ENCODE data around the gene ECSCR.
A peak's percentile ranks its signal among the peaks of the same experiment; 100 is the strongest.

Gene ECSCR

DNA sequence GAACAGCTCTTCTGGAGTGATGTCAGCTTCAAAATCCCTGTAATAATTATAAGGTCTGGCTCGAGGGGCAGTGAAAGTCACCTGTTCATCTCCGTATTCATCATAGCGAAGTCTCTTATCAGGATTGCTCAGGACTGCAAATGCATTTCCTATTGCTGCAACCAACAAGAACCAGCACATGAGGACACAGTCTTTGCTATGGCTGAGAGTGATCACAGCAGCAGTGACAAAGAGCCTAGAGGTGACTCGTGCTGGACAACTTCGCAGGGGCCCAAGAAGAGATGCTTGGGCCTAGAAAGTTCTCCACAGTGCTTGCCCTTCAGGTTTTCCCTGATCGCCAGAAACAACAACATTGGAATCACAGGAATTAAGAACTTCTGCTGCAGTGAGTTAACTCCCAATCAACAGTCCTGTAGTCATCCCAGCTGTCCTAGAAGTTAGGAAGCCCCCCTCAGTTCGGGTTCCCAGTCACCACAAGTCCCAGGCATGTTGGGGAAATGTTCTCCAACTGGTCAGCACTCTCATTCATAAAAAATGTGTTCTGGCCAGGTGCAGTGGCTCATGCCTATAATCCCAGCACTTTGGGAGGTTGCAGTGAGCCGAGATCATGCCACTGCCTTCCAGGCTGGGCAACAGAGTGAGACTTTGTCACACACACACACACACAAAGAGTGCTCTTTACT, 36.2 kb downstream of the ECSCR start:
- Histone ChIP-seq H3K4me3 (ENCODE audit: low read depth, low read length) (no peak overlapping the region), H3K9me3 (ENCODE audit: severe bottlenecking) (no peaks in the 10 kb centered on the region), H3K27me3 (ENCODE audit: insufficient read depth, low read depth, severe bottlenecking) (no peaks in the 10 kb centered on the region), H3K36me3 (peaks cover 14% of the 10 kb centered on the region), H3K27ac (no peak overlapping the region)
- TF ChIP-seq, protein P1, sequence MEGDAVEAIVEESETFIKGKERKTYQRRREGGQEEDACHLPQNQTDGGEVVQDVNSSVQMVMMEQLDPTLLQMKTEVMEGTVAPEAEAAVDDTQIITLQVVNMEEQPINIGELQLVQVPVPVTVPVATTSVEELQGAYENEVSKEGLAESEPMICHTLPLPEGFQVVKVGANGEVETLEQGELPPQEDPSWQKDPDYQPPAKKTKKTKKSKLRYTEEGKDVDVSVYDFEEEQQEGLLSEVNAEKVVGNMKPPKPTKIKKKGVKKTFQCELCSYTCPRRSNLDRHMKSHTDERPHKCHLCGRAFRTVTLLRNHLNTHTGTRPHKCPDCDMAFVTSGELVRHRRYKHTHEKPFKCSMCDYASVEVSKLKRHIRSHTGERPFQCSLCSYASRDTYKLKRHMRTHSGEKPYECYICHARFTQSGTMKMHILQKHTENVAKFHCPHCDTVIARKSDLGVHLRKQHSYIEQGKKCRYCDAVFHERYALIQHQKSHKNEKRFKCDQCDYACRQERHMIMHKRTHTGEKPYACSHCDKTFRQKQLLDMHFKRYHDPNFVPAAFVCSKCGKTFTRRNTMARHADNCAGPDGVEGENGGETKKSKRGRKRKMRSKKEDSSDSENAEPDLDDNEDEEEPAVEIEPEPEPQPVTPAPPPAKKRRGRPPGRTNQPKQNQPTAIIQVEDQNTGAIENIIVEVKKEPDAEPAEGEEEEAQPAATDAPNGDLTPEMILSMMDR (IDR thresholded peaks at IDR 0.05; ENCODE audit: low read depth, low read length), result no peak
- DNase-seq, result no peak

DNA sequence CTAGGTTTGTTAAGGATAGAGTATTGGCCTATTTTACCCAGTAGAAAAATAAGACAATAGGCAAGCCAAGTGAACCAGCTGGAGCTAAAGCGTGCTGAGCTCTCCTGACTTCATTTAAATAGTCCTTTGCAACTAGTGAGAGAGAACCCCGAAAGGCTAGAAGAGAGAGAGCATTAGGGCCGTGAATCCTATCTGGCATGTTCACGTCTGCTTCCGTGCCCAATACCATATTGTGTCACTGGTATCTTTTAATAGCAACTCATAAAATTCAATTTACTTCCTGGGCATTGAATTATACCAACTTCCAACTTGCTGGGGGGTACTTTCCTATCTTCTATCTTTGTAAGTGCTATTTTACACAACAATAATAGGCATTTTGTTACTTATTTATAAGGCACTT, 37.0 kb downstream of the ECSCR start:
- peaks cover 14% of the 10 kb centered on the region for H3K36me3 ChIP-seq
- no peak overlapping the region for H3K4me3 ChIP-seq (ENCODE audit: low read depth, low read length)
- TF ChIP-seq, protein P1 (IDR thresholded peaks at IDR 0.05; ENCODE audit: low read depth, low read length), result no peak
- H3K9me3 ChIP-seq (ENCODE audit: severe bottlenecking), result no peaks in the 10 kb centered on the region
- no peak overlapping the region for H3K27ac ChIP-seq
- no peaks in the 10 kb centered on the region for H3K27me3 ChIP-seq (ENCODE audit: insufficient read depth, low read depth, severe bottlenecking)
- DNase-seq, result no peak

- DNase-seq, result peak; percentile 51
- H3K27me3 ChIP-seq (ENCODE audit: insufficient read depth, low read depth, severe bottlenecking), result no peaks in the 10 kb centered on the region
- peaks cover 28% of the 10 kb centered on the region for H3K36me3 ChIP-seq
- TF ChIP-seq, protein P1 (IDR thresholded peaks at IDR 0.05; ENCODE audit: low read depth, low read length), result peak; percentile 70
- no peak overlapping the region for H3K4me3 ChIP-seq (ENCODE audit: low read depth, low read length)
- no peaks in the 10 kb centered on the region for H3K9me3 ChIP-seq (ENCODE audit: severe bottlenecking)
- no peak overlapping the region; the same call in 1 of the 2 replicates for H3K27ac ChIP-seq
These were observed 40.1 kb downstream of the ECSCR start for GRCh38 chr5:139422307-139422893.

- no peak for DNase-seq
- Histone ChIP-seq H3K27ac (no peak overlapping the region), H3K27me3 (ENCODE audit: insufficient read depth, low read depth, severe bottlenecking) (no peaks in the 10 kb centered on the region), H3K36me3 (peaks cover 29% of the 10 kb centered on the region), H3K9me3 (ENCODE audit: severe bottlenecking) (no peaks in the 10 kb centered on the region), H3K4me3 (ENCODE audit: low read depth, low read length) (no peak overlapping the region)
- TF ChIP-seq, protein P1 (IDR thresholded peaks at IDR 0.05; ENCODE audit: low read depth, low read length), result peak; percentile 21; the same call in 1 of the 2 replicates
These were observed 43.0 kb downstream of the ECSCR start for GRCh38 chr5:139419226-139420192.

DNA sequence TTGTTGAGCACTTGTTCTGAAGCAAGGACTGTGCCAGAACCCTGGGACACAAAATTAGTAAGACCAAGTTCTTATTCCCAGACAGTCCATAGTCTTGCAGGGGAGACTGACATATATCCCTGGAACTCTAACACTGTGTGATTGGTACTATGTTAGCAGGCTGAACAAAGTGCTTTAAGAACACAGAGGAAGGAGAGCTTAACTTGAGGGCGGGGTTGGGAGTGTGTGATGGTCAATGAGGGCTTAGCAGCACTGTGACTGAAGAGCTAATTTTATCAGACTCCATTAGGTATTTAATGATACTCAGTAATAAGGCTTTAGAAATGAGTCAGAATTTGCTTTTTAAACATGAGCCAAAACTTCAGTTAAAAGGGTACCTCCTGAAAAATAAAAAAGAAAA, 43.8 kb downstream of the ECSCR start:
- Histone ChIP-seq H3K4me3 (ENCODE audit: low read depth, low read length) (no peak overlapping the region), H3K36me3 (peaks cover 24% of the 10 kb centered on the region), H3K27ac (no peak overlapping the region), H3K27me3 (ENCODE audit: insufficient read depth, low read depth, severe bottlenecking) (no peaks in the 10 kb centered on the region), H3K9me3 (ENCODE audit: severe bottlenecking) (no peaks in the 10 kb centered on the region)
- peak; percentile 46 for DNase-seq
- TF ChIP-seq, protein P1 (IDR thresholded peaks at IDR 0.05; ENCODE audit: low read depth, low read length), result no peak

Measured in WERI-Rb-1 (cell line).